Coronary artery (tissue), 2 donors: ENCODE data around the gene UBN1.

Source experiments
- DNase-seq: peaks from one replicate; pipeline ENCODE4 v3.0.0-alpha.2; 2017; ENCODE audit warnings: low spot score
- H3K27ac ChIP-seq, 2 donors: fragments of 200-600 bp; sonication (generic); one replicate each; pipeline ENCODE4 v1.5.1; 2016 to 2019
- H3K4me3 ChIP-seq: fragments of 200-600 bp; sonication (generic); 2 replicates; pipeline ENCODE4 v1.5.1; 2016; ENCODE audit warnings: mild to moderate bottlenecking, moderate library complexity
- CTCF ChIP-seq: fragments of 200-600 bp; sonication (generic); IDR thresholded peaks from one replicate; pipeline ENCODE4 v1.5.1; 2019; ENCODE audit warnings: antibody characterized with exemption

UBN1 gene

DNA sequence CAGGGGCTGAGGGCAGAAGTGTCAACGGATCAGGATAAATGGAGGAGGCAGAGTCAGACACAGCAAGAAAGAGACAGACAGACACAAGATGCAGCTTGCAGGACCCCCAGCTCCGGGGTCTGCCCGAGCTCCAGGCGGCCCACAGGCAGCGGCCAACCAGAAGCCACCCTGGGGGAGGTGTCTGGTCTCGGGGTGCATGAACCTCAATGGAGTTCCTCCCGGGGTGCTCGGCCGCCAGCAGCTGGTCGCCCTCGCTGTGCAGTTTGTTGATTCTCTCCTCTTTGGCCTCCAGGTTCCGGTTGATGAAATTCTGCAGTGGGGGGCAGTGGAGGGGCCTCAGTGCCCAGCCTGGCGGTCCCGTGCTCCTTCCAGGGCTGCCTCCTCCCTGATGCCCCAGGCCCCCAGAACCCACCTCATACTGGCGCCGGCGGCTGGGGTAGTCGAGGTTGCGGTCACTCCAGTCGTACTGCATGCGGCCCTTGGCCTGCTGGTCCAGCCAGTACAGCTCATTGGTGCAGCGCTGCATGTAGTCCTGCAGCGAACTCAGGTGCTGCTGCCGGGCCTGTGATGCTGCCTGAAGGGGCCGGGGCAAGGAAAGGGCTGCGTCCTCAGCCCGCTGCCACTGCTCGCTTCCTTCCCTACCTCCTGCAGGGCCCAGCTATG, 51.7 kb downstream of the UBN1 start:
- DNase-seq: no peak
- TF ChIP-seq CTCF: no peak
- H3K27ac ChIP-seq: no peak overlapping the region

GRCh38 chr16:4899474-4899846, 52.2 kb downstream of the UBN1 start:
- TF ChIP-seq CTCF: no peak
- DNase-seq: no peak
- no peak overlapping the region for H3K27ac ChIP-seq
- H3K4me3 ChIP-seq: no peak overlapping the region

More for the DNA sequence above, 51.7 kb downstream of the UBN1 start:
- no peak overlapping the region for H3K4me3 ChIP-seq

DNA sequence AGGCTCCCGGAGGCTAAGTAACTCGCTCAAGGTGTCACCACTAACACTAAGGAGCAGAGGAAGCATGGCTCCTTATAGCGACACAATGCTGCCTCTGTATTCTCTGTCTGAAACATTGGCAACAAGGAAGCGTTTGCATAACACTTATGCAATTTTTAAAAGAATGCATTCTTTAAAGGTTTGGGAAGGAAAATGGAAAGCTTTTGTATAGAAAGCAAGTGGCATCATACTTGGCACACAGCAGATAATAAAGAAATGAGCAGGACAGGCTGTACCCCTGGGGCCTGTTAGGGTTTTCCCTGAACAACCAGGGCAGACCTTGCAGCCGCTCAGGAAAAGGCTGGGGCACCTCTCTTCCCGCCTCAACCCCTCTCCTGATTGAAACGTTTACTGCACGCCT, 52.8 kb downstream of the UBN1 start:
- no peak for TF ChIP-seq CTCF
- H3K27ac ChIP-seq: no peak overlapping the region
- DNase-seq: no peak
- H3K4me3 ChIP-seq: no peak overlapping the region

DNA sequence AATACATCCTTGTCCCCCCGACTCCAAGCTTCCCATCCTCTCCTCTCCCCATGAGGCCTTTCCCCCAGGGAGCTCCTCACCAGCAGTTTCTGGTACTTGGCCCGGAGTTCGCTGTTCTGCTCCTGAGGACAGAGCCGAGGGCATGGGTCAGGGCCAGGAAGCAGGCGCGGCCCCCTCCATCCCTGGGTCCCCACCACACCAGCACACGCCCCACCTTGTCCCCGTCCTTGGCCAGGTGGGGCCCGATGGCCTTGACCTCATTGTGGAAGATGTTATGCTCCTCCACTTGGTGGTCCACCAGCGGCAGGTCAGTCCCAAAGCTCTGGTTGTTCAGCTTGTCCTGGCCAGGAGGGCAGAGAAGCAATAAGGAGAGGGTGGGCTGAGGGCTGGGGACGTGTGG, 53.5 kb downstream of the UBN1 start:
- DNase-seq: no peak
- Histone ChIP-seq H3K4me3 (no peak overlapping the region), H3K27ac (no peak overlapping the region)
- no peak for TF ChIP-seq CTCF

DNA sequence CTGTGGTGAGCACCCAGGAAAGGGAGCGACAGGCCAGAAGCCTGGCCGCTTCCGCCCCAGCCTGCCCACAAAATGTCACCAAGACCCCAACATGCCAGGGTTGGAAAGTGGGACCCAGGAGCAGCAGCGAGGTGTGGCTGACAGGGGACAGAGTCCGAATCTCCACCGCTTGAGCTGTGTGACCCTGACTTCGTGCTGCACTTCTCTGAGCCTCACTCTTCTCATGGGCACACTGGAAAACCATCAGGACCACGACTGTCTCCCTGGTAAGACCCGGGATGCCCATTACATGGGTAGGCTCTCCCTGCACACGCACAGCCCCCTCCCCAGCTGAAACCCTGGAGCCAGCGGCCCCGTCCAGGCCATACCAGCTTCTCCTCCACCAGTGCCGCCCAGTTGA, 54.8 kb downstream of the UBN1 start:
- no peak for TF ChIP-seq CTCF
- no peak for DNase-seq
- H3K4me3 ChIP-seq: no peak overlapping the region
- H3K27ac ChIP-seq: no peak overlapping the region

DNA sequence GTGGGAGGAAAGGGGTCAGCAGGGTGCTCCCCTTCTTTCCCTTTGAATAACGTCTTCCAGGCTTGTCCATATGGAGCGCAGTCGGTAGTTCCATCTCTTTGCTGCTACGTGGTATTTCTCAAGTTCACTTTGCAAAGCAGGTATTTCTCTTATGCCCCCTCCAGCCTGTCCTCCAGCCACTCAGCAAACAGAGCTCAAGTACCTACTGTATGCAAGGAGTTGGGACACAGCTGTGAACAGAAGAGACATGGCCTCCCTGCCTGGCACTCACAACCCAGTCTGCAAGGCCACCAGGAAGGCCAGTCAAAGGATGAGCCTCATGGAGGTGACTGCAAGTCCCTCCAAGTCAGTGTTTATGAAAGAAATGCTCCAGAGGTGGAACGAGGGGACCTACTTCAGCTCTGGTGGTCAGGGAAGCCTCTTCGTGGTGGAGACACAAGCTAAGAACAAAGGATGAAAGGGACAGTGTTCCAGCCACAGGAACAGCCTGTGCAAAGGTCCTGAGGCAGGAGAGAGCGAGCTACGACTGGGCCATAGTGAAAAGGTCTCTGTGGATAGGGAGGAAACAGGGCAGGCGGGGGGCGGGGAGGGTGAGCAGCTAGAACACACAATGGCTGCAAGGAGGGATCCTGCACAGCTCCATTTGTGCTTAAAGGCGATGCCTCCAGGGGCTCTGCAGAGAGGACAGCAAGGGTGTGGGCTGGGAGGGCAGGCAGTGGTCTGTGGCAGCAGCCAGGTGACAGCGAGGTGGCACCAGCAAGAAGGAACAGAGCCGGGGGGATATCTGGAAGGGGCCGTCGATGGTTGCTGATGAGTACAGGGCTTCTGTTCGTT, 57.0 kb downstream of the UBN1 start:
- DNase-seq: no peak
- TF ChIP-seq CTCF: no peak
- no peak overlapping the region for H3K27ac ChIP-seq
- no peak overlapping the region for H3K4me3 ChIP-seq
